PC-3 (cell line): Measurements from ENCODE around the gene C1orf21. TPM values are rescaled to one million over a fixed set of nuclear protein-coding genes. Genes with fewer than 3 reads are reported as not detected.

Source experiments
- ATAC-seq: fragments of 200-7000 bp; cut with Tn5 transposase; 2 replicates; pipeline ENCODE4 v1.9.1; 2020; ENCODE audit warnings: mild to moderate bottlenecking, moderate library complexity
- BruUV-seq: library from RNA; stranded (reverse); fragments of 400-500 nt; replicated peaks from 2 replicates; lab custom pipeline; 2021; lab: Mats Ljungman, UMichigan
- CTCF ChIA-PET: fragments of 300-600 bp; sonication (Branson Sonifier 250); formaldehyde crosslinking; loops from one replicate; lab custom pipeline; 2022; ENCODE audit warnings: antibody characterized with exemption; lab: Charles Lee
- POLR2A ChIA-PET: fragments of 300-600 bp; sonication (Branson Sonifier 250); formaldehyde crosslinking; loops from one replicate; lab custom pipeline; 2022; ENCODE audit warnings: antibody characterized with exemption; ENCODE audit not compliant: unreplicated experiment; lab: Charles Lee
- DNase-seq: peaks from one replicate; pipeline ENCODE4 v3.0.0-alpha.2; 2015
- H2AFZ ChIP-seq: fragments of 300-600 bp; sonication (generic); 2 replicates; pipeline ENCODE4 v1.6.0; 2016; ENCODE audit warnings: antibody characterized with exemption, low read length
- H3F3A ChIP-seq: fragments of 300-600 bp; sonication (generic); one replicate; pipeline ENCODE4 v1.6.0; 2017; ENCODE audit warnings: antibody characterized with exemption, low read length, control low read depth, mild to moderate bottlenecking; ENCODE audit not compliant: unreplicated experiment
- H3K27ac ChIP-seq: fragments of 300-600 bp; sonication (generic); 2 replicates; pipeline ENCODE4 v1.5.1; 2016; ENCODE audit warnings: mild to moderate bottlenecking, low read length
- H3K27me3 ChIP-seq: fragments of 300-600 bp; sonication (generic); 2 replicates; pipeline ENCODE4 v1.6.1; 2016; ENCODE audit warnings: low read length, mixed read lengths
- H3K36me3 ChIP-seq: fragments of 300-600 bp; sonication (generic); 2 replicates; pipeline ENCODE4 v1.6.1; 2016; ENCODE audit warnings: low read depth, mixed run types, low read length, mixed read lengths
- H3K4me1 ChIP-seq: fragments of 300-600 bp; sonication (generic); 2 replicates; pipeline ENCODE4 v1.5.1; 2016; ENCODE audit warnings: low read length; ENCODE audit not compliant: insufficient read depth
- H3K4me2 ChIP-seq: fragments of 300-600 bp; sonication (generic); 2 replicates; pipeline ENCODE4 v1.6.0; 2016; ENCODE audit warnings: low read length
- H3K4me3 ChIP-seq: fragments of 300-600 bp; sonication (generic); 2 replicates; pipeline ENCODE4 v1.5.1; 2016; ENCODE audit warnings: mild to moderate bottlenecking, low read length, mixed read lengths
- H3K79me2 ChIP-seq: fragments of 300-600 bp; sonication (generic); 2 replicates; pipeline ENCODE4 v1.6.1; 2017; ENCODE audit warnings: low read length, mixed read lengths
- H3K9ac ChIP-seq: fragments of 300-600 bp; sonication (generic); 2 replicates; pipeline ENCODE4 v1.6.0; 2016; ENCODE audit warnings: mild to moderate bottlenecking, low read length
- H3K9me2 ChIP-seq: fragments of 300-600 bp; sonication (generic); replicated peaks from 2 replicates; pipeline ENCODE4 v1.6.1; 2016; ENCODE audit warnings: mixed run types, low read length, mixed read lengths
- H3K9me3 ChIP-seq: fragments of 300-600 bp; sonication (generic); 2 replicates; pipeline ENCODE4 v1.6.1; 2016; ENCODE audit warnings: low read length, mixed read lengths
- H4K20me1 ChIP-seq: fragments of 300-600 bp; sonication (generic); 2 replicates; pipeline ENCODE4 v1.6.1; 2016; ENCODE audit warnings: low read length, mixed read lengths
- EZH2 ChIP-seq: fragments of 300-600 bp; sonication (generic); IDR thresholded peaks from one replicate; pipeline ENCODE4 v1.6.1; 2017; ENCODE audit warnings: antibody characterized with exemption, mild to moderate bottlenecking, low read length; ENCODE audit not compliant: unreplicated experiment
- EZH2phosphoT487 ChIP-seq: fragments of 300-600 bp; sonication (generic); IDR thresholded peaks from 2 replicates; pipeline ENCODE4 v1.6.1; 2018; ENCODE audit warnings: mild to moderate bottlenecking, antibody characterized with exemption, low read length, borderline replicate concordance
- intact Hi-C: fragments of 100-400 bp; cut with micrococcal nuclease; formaldehyde crosslinking; loops from 2 replicates; pipeline ENCODE4 v1.9.0; 2023
- total RNA-seq: library from RNA; depleted of rRNA; stranded (reverse); fragments of >200 nt; gene quantifications from 2 replicates; pipeline ENCODE4 v1.2.3, GENCODE V29; 2014
- TF ChIP-seq, protein P1 (sequence below): fragments of 300-600 bp; sonication (generic); conservative IDR thresholded peaks from 2 replicates; pipeline ENCODE4 v1.5.1; 2017; ENCODE audit warnings: antibody characterized with exemption, low read depth, mild to moderate bottlenecking, low read length

The C1orf21 gene
- total RNA-seq, 1 experiment from 2014 or later, result 1.3 TPM

DNA sequence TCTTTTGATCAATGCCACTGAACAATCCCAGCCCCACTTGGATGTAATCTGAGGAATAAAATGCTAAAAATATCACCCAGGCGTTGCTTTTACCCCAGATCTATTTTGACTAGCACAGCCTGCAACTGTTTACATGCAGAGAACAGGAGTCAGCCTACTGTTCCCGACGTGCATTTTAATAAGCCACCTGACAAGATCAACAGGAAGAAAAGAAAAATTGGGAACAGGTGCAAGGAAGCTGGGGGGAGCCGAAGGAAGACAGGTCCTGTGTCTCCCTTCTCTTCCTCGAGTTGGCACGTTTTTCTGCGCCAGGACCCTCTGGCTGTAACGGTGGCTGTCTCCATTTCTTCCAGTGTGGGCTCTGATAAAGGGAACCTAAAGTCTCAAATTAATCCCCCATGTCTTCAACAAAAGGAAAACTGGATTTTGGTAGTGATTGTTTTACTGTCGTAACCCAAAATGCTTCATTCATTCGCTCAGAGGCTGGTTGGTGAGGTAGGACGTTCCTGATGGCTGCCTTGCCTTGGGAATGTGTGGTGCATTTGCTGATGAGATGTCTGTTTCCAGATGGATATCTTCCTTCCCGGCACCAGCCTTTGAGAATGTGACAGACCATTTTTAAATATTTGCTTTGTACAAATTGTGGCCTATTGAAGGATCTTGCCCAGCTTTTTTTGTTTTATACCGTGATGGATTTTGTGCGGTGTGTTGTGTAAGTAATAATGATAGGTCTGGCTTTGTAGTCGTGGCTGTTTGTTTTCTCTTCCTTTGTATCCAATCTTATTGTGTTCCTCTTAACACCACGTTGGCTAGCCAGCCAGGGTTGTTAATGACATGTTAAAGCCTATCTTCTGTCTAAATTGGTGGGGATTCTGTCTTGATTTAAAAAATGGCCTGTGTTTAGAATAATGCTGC is 117.5 kb downstream of the C1orf21 start:
- ChIA-PET CTCF (no interaction called here), POLR2A (no interaction called here)
- DNase-seq, result no peak
- no peaks in the 10 kb centered on the region for H3K4me1 ChIP-seq
- H3K27ac ChIP-seq, result no peak overlapping the region
- TF ChIP-seq EZH2phosphoT487 (no peak), EZH2 (no peak)
- TF ChIP-seq, protein P1, sequence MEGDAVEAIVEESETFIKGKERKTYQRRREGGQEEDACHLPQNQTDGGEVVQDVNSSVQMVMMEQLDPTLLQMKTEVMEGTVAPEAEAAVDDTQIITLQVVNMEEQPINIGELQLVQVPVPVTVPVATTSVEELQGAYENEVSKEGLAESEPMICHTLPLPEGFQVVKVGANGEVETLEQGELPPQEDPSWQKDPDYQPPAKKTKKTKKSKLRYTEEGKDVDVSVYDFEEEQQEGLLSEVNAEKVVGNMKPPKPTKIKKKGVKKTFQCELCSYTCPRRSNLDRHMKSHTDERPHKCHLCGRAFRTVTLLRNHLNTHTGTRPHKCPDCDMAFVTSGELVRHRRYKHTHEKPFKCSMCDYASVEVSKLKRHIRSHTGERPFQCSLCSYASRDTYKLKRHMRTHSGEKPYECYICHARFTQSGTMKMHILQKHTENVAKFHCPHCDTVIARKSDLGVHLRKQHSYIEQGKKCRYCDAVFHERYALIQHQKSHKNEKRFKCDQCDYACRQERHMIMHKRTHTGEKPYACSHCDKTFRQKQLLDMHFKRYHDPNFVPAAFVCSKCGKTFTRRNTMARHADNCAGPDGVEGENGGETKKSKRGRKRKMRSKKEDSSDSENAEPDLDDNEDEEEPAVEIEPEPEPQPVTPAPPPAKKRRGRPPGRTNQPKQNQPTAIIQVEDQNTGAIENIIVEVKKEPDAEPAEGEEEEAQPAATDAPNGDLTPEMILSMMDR, result no peak
- no peaks in the 10 kb centered on the region for H3K9me3 ChIP-seq
- H3K4me3 ChIP-seq, result no peak overlapping the region
- ATAC-seq, result no peak
- no peaks in the 10 kb centered on the region for H3F3A ChIP-seq
- H3K36me3 ChIP-seq, result no peaks in the 10 kb centered on the region
- BruUV-seq, result no TSS peak
- no peak overlapping the region for H3K9ac ChIP-seq
- intact Hi-C loops, result no loop called here
- no peaks in the 10 kb centered on the region for H3K27me3 ChIP-seq
- no peaks in the 10 kb centered on the region for H3K79me2 ChIP-seq
- no peaks in the 10 kb centered on the region for H3K9me2 ChIP-seq
- H3K4me2 ChIP-seq, result no peak overlapping the region
- no peak overlapping the region for H2AFZ ChIP-seq
- no peaks in the 10 kb centered on the region for H4K20me1 ChIP-seq

DNA sequence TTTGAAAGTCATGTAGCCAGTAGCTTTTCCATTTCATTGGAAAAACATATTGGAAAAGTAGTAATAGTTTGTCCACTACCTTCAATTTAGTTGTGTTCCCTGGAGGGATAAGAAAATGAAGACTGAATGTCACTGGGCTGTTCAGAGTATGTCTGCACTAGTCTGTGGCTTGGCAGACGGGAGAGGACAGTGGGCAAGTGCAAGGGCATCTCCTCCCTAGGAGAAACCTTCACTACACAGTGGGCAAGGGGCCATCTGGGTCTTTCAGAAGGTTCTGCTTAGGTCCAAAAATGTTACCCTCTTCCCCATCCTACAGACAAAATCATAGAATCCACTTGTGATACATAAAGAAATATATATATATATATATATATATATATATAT is 118.1 kb downstream of the C1orf21 start:
- Histone ChIP-seq H3K36me3 (no peaks in the 10 kb centered on the region), H2AFZ (no peak overlapping the region), H3K9ac (no peak overlapping the region), H3K27me3 (no peaks in the 10 kb centered on the region), H3K4me1 (no peaks in the 10 kb centered on the region), H3F3A (no peaks in the 10 kb centered on the region), H3K9me3 (no peaks in the 10 kb centered on the region), H3K79me2 (no peaks in the 10 kb centered on the region), H3K9me2 (no peaks in the 10 kb centered on the region), H4K20me1 (no peaks in the 10 kb centered on the region), H3K4me3 (no peak overlapping the region), H3K27ac (no peak overlapping the region), H3K4me2 (no peak overlapping the region)
- POLR2A ChIA-PET, result no interaction called here
- no TSS peak for BruUV-seq
- DNase-seq (no peak), ATAC-seq (no peak)
- TF ChIP-seq EZH2phosphoT487 (no peak), EZH2 (no peak)
- TF ChIP-seq, protein P1, result no peak
- CTCF ChIA-PET, result no interaction called here
- intact Hi-C loops, result no loop called here

DNA sequence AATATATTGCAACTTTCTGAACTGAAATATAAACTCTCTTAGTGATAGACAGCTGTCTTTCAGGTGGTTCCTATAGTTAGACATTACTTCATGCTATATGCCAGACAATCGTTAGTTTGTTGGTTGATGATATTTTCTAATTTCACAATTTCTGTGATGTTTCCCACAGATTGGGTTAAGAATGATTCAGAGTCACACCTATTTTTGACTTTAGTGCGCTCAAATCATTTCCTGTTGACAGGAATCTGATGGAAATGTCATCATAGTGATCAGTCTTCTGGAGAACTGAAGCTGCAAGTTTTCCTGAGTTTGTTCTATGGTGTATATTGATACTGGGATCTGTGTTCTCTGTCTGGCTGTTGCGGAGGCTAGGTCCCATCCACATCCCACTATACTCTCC is 119.7 kb downstream of the C1orf21 start:
- H3K4me1 ChIP-seq, result no peaks in the 10 kb centered on the region
- no peak overlapping the region for H2AFZ ChIP-seq
- no peaks in the 10 kb centered on the region for H3K27me3 ChIP-seq
- no peaks in the 10 kb centered on the region for H3F3A ChIP-seq
- no peaks in the 10 kb centered on the region for H3K9me2 ChIP-seq
- TF ChIP-seq EZH2phosphoT487 (no peak), EZH2 (no peak)
- TF ChIP-seq, protein P1, result no peak
- H3K36me3 ChIP-seq, result no peaks in the 10 kb centered on the region
- H3K4me3 ChIP-seq, result no peak overlapping the region
- H3K79me2 ChIP-seq, result no peaks in the 10 kb centered on the region
- H3K9me3 ChIP-seq, result no peaks in the 10 kb centered on the region
- no peak overlapping the region for H3K9ac ChIP-seq
- DNase-seq (no peak), ATAC-seq (no peak)
- H3K27ac ChIP-seq, result no peak overlapping the region
- POLR2A ChIA-PET, result no interaction called here
- no TSS peak for BruUV-seq
- intact Hi-C loops, result no loop called here
- CTCF ChIA-PET, result no interaction called here
- H4K20me1 ChIP-seq, result no peaks in the 10 kb centered on the region
- no peak overlapping the region for H3K4me2 ChIP-seq
